Hair follicle dermal papilla cell (primary cell): Measurements from ENCODE around the gene CPHXL. TPM values are rescaled to one million over a fixed set of nuclear protein-coding genes. Genes with fewer than 3 reads are reported as not detected.

Source experiments
- small RNA-seq: library from RNA; depleted of rRNA; stranded (forward); fragments of <200 nt; gene quantifications from one replicate; pipeline ENCODE3, GENCODE V24; 2012
- total RNA-seq: library from RNA; depleted of rRNA; stranded (reverse); fragments of >200 nt; gene quantifications from 2 replicates; pipeline ENCODE4 v1.2.3, GENCODE V29; 2012

The CPHXL gene
- total RNA-seq, result not detected in 2 replicates

GRCh38 chr16:75726390-75726789 is at the start of gene CPHXL:
Gene CPHXL (minus strand): TSS chr16:75726490. CDS start chr16:75726442, 48 bp downstream.

DNA sequence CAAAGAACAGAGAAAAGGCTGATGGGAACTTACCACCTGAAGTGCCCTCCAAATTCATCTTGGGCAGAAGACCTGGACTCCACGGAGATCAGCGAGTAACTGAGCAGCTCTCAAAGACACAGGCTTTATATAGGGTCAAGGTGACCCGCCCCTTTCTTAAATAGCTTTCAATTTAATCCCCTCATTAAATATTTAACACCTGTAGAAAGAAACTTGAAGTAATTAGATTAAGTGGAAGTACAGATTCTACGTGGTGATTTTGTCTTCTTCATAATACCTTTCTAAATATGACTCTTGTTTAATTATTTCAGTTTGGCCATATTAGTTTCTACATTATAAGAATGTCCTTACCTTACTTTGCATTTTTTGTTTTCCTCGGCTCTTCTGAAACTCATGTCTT is 24.9 kb downstream of the CPHXL start, which contains the start of gene DUXB:
DUXB (minus strand) TSS at position 101 of the 400 bp plus-strand sequence; CDS start at position 58, 43 bp downstream.

DNA sequence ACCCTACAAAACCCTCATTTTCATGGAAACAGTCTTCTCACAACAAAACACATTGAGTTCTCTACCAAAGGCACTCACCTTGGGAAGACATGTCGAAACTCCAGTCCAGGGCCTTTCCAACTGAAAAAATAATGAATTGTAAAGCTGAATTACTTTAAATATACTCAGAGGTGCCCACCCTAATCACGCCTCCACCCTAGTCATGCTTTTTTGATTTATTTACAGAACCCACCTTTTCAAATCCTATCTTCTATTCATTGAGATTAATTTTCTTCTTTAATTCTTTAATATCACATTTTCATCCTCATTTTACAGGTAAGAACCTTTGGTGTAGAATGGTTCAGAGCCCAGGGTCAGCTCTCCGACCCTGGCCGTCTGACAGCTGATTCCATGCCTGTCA is 49.4 kb downstream of the CPHXL start, which contains the start of gene CPHXL2:
CPHXL2 (minus strand) TSS at position 101 of the 400 bp plus-strand sequence; CDS start at position 91, 10 bp downstream.

Small RNA genes within 50 kb of the gene (small RNA-seq; reads per million reads assigned to genes)
- not detected for gene RN7SL520P

Other genes with a start within 250 kb of the CPHXL start
- gene CHST6, start 231.0 kb downstream of the CPHXL start, total RNA-seq, result 0.73 and 1.3 TPM in 2 replicates
- 0.49 TPM in 1 of 2 replicates, not detected in the other for gene CHST5, start 190.4 kb downstream of the CPHXL start, total RNA-seq
- 15.3 and 16.2 TPM in 2 replicates for gene TMEM231, start 170.2 kb downstream of the CPHXL start, total RNA-seq
- 27.3 and 34.5 TPM in 2 replicates for gene GABARAPL2, start 160.1 kb downstream of the CPHXL start, total RNA-seq
- 45.4 and 49.3 TPM in 2 replicates for gene ADAT1, start 103.2 kb downstream of the CPHXL start, total RNA-seq
- gene KARS1, start 78.8 kb downstream of the CPHXL start, total RNA-seq, result 104 and 112 TPM in 2 replicates
- 32.5 and 38.9 TPM in 2 replicates for gene TERF2IP, start 78.7 kb downstream of the CPHXL start, total RNA-seq
- gene CPHXL2, start 49.5 kb downstream of the CPHXL start, total RNA-seq, result not detected in 2 replicates
- gene DUXB, start 25.0 kb downstream of the CPHXL start, total RNA-seq, result not detected in 2 replicates